Stimulated activated effector memory CD8-positive, alpha-beta T cell treated with anti-CD3 and anti-CD28 coated beads, Interleukin-12 subunit alpha, Interleukin-12 subunit beta, amount 100 ng/mL, for 72 hours (primary cell): ENCODE data around the gene TMED6.
"Not testable (repeated sequence)": the region's sequence is repeated elsewhere in the genome, so short reads cannot be mapped to it uniquely, and the experiment has no call there.

Experiments used
- ATAC-seq: fragments of 150-1000 bp; cut with Tn5 transposase; 2 replicates; pipeline ENCODE4 v1.10.0; 2021
- DNase-seq, 2 donors: peaks; one replicate each; pipeline ENCODE4 v3.0.0; 2021 to 2022; ENCODE audit warnings: low spot score in 2 of 2
- H3K27ac Mint-ChIP-seq: one replicate; pipeline ENCODE4 v1.8.0; 2022; ENCODE audit warnings: mild to moderate bottlenecking, mixed read lengths
- H3K36me3 Mint-ChIP-seq: one replicate; pipeline ENCODE4 v1.8.0; 2022; ENCODE audit warnings: mild to moderate bottlenecking, mixed read lengths
- H3K4me1 Mint-ChIP-seq: one replicate; pipeline ENCODE4 v1.8.0; 2022; ENCODE audit warnings: mixed read lengths
- H3K4me3 Mint-ChIP-seq: one replicate; pipeline ENCODE4 v1.8.0; 2022; ENCODE audit warnings: mild to moderate bottlenecking, mixed read lengths
- H3K9me3 Mint-ChIP-seq: one replicate; pipeline ENCODE4 v1.8.0; 2022; ENCODE audit warnings: mixed read lengths

The TMED6 gene

GRCh38 chr16:69309316-69309715, 42.3 kb downstream of the TMED6 start:
- peaks cover 28% of the 10 kb centered on the region for H3K4me1 Mint-ChIP-seq
- H3K9me3 Mint-ChIP-seq = no peaks in the 10 kb centered on the region
- peak overlapping the region; percentile 96 for H3K4me3 Mint-ChIP-seq
- H3K27ac Mint-ChIP-seq = no peak overlapping the region
- ATAC-seq (no peak), DNase-seq (no peak)
- H3K36me3 Mint-ChIP-seq = peaks cover 33% of the 10 kb centered on the region

- no peak overlapping the region for H3K4me3 Mint-ChIP-seq
- peaks cover 18% of the 10 kb centered on the region for H3K36me3 Mint-ChIP-seq
- H3K27ac Mint-ChIP-seq = no peak overlapping the region
- DNase-seq (no peak), ATAC-seq (no peak)
- H3K4me1 Mint-ChIP-seq = peaks cover 14% of the 10 kb centered on the region
- H3K9me3 Mint-ChIP-seq = no peaks in the 10 kb centered on the region
Observed at GRCh38 chr16:69307856-69308255, 43.7 kb downstream of the TMED6 start.

DNA sequence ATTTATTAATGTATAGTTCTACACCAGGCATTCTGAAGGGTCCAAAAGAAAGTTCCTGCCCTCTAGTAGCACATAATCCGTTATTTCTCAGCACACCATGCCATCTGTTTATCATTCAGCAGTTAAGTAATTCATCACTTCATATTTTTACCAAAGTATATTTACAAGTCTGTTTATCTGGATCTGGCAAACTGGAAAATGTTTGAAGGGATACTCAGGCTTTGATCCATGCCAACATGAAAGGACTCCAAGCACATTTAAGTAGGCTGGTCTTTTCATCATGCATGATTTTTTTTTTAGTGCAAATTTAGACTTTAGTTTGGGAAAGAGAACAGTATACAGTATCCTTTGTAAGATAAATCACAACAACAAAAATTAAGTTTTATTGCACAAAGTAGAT, 44.5 kb downstream of the TMED6 start:
- no peak overlapping the region for H3K27ac Mint-ChIP-seq
- no peaks in the 10 kb centered on the region for H3K9me3 Mint-ChIP-seq
- DNase-seq (no peak), ATAC-seq (no peak)
- no peak overlapping the region for H3K4me3 Mint-ChIP-seq
- H3K4me1 Mint-ChIP-seq = peaks cover 11% of the 10 kb centered on the region
- peaks cover 11% of the 10 kb centered on the region for H3K36me3 Mint-ChIP-seq

DNA sequence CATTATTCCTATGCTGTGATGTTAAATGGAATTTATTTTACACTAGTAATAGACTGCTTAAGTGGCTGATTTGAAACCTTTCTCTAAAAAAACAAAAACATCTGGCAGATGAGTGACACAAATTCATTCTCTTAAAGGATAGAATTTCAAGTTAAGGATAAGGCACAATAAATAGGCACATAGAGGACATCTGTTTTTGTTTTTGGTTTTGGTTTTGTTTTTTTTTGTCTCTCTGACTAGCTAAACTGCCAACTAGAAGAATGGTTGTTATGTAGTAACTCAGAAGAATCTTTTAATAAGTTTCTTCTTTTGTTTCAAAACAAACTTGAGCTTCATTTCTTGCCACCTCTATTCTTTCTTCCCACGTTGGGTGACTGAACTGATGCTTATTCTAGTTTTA, 45.6 kb downstream of the TMED6 start:
- Mint-ChIP-seq H3K9me3 (no peaks in the 10 kb centered on the region), H3K27ac (no peak overlapping the region), H3K36me3 (peaks cover 10% of the 10 kb centered on the region), H3K4me1 (peaks cover 6% of the 10 kb centered on the region), H3K4me3 (no peak overlapping the region)
- ATAC-seq = no peak
- no peak for DNase-seq

DNA sequence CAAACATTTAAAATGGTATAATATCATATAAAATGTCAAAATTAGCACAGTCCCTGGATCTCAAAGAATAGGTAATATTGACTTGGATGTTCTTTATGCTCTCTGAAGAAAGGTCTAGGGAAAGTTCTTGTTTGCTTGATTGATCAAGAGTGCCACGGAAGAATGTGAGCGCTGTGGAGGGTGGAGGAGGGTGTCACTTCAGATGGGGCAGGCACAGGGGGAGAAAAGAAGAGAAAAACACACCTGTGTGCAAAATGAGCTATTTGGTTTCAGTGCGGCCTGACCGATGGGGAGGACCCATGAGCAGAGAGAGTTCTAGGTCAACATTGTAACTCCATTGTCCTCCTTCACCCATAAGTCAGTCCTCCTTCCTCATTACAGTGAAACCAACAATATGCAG, 49.3 kb downstream of the TMED6 start:
- H3K4me1 Mint-ChIP-seq = no peaks in the 10 kb centered on the region

DNA sequence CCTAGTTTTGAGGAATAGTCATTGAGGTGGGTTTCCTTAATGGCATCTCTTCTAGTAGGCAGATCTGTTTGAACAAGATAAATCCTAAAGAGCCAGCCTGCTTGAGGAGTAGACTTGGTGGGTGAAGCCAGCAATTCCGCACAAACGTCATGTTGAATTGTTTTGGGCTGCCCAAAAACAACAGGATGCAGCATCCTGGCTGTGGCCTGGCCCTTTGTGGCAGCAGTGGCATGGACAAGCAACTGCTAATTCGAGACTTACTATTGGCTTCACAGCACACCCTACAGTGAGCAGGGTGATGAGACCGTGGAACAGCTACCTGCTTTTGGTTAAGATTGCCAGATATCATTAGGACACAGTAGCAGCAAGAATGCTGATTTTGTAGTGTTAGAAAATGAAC, 49.7 kb downstream of the TMED6 start:
- Mint-ChIP-seq H3K9me3 (no peaks in the 10 kb centered on the region), H3K27ac (peak overlapping the region; percentile 20), H3K4me1 (no peaks in the 10 kb centered on the region), H3K36me3 (peaks cover 38% of the 10 kb centered on the region), H3K4me3 (no peak overlapping the region)
- DNase-seq (no peak), ATAC-seq (no peak)

More for the DNA sequence above, 49.3 kb downstream of the TMED6 start:
- H3K9me3 Mint-ChIP-seq = no peaks in the 10 kb centered on the region
- ATAC-seq (no peak), DNase-seq (no peak)
- H3K36me3 Mint-ChIP-seq = peaks cover 38% of the 10 kb centered on the region
- no peak overlapping the region for H3K27ac Mint-ChIP-seq
- no peak overlapping the region for H3K4me3 Mint-ChIP-seq

- DNase-seq (no peak), ATAC-seq (no peak)
- no peaks in the 10 kb centered on the region for H3K4me1 Mint-ChIP-seq
Observed at GRCh38 chr16:69301187-69301586, 50.4 kb downstream of the TMED6 start.

DNA sequence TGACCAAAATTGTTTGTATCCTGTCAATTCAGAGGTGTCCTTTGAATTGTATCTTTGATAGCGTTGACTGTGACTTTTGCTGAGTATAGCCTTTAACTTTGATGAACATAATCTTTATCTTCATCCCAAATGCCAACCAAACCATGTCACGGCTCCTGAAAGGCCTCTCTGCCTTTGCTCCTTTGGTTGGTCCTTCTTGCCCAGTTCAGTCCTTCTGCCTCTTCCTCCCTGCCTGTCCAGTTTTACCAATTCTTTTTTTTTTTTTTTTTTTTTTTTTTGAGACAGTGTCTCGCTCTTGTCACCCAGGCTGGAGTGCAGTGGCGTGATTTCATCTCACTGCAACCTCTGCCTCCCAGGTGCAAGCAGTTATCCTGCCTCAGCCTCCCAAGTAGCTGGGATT, 53.3 kb downstream of the TMED6 start:
- Mint-ChIP-seq H3K36me3 (peaks cover 33% of the 10 kb centered on the region), H3K9me3 (no peaks in the 10 kb centered on the region), H3K4me3 (no peak overlapping the region), H3K4me1 (peaks cover 6% of the 10 kb centered on the region), H3K27ac (peak overlapping the region; percentile 43)
- DNase-seq (no peak), ATAC-seq (no peak)

More at GRCh38 chr16:69301187-69301586, 50.4 kb downstream of the TMED6 start:
- Mint-ChIP-seq H3K36me3 (peaks cover 38% of the 10 kb centered on the region), H3K9me3 (no peaks in the 10 kb centered on the region), H3K4me3 (no peak overlapping the region), H3K27ac (peak overlapping the region; percentile 20)

DNA sequence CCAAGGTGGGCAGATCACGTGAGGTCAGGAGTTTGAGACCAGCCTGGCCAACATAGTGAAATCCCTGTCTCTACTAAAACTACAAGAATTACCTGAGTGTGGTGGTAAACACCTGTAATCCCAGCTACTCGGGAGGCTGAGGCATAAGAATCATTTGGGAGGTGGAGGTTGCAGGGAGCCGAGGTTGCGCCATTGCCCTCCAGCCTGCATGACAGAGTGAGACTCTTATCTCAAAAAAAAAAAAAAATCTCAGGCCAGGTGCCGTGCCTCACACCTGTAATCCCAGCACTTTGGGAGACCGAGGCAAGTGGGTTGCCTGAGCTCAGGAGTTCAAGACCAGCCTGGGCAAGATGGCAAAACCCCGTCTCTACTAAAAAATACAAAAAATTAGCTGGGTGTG, 54.8 kb downstream of the TMED6 start:
- H3K9me3 Mint-ChIP-seq, H3K4me1 Mint-ChIP-seq, DNase-seq, H3K27ac Mint-ChIP-seq, H3K4me3 Mint-ChIP-seq, ATAC-seq: not testable (repeated sequence)
- peaks cover 33% of the 10 kb centered on the region for H3K36me3 Mint-ChIP-seq

DNA sequence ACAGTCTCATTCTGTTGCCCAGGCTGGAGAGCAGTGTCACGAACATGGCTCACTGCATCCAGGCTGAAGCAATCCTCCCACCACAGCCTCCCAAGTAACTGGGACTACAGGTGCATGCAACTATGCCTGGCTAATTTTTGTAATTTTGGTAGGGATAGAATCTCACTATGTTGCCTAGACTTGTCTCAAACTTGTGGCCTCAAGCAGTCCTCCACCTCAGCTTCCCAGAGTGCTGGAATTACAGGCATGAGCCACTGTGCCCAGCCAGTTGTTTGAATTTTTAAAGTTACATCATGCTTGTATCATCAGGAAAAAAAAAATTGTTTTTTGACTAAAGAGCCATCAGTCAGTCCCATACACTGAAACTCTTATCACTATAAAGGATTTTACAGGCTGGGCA, 57.5 kb downstream of the TMED6 start:
- ATAC-seq (no peak), DNase-seq (no peak)
- H3K36me3 Mint-ChIP-seq = peaks cover 12% of the 10 kb centered on the region
- no peak overlapping the region for H3K4me3 Mint-ChIP-seq
- no peaks in the 10 kb centered on the region for H3K9me3 Mint-ChIP-seq
- H3K27ac Mint-ChIP-seq = peak overlapping the region; percentile 44
- peaks cover 8% of the 10 kb centered on the region for H3K4me1 Mint-ChIP-seq

- Mint-ChIP-seq H3K36me3 (peaks cover 10% of the 10 kb centered on the region), H3K9me3 (no peaks in the 10 kb centered on the region), H3K4me3 (no peak overlapping the region), H3K27ac (peak overlapping the region; percentile 44), H3K4me1 (peaks cover 8% of the 10 kb centered on the region)
- no peak for DNase-seq
- peak; percentile 87 for ATAC-seq
Observed at GRCh38 chr16:69293401-69293800, 58.2 kb downstream of the TMED6 start.
